Vagina (tissue), 2 donors: ENCODE measurements around the gene LSM4. TPM values are rescaled to one million over a fixed set of nuclear protein-coding genes. Genes with fewer than 3 reads are reported as not detected.

Experiments
- DNase-seq, 2 donors: peaks; one replicate each; pipeline ENCODE4 v3.0.0-alpha.2; 2017; ENCODE audit errors: extremely low spot score in 2 of 2
- H3K27ac ChIP-seq: fragments of 200-600 bp; sonication (generic); one replicate; pipeline ENCODE4 v1.5.1; 2019
- H3K27me3 ChIP-seq: fragments of 200-600 bp; sonication (generic); one replicate; pipeline ENCODE4 v1.5.1; 2019
- H3K36me3 ChIP-seq, 2 donors: fragments of 200-600 bp; sonication (generic); one replicate each; pipeline ENCODE4 v1.5.1; 2017 to 2019
- H3K4me1 ChIP-seq: fragments of 200-600 bp; sonication (generic); one replicate; pipeline ENCODE4 v1.5.1; 2019
- H3K4me3 ChIP-seq, 2 donors: fragments of 200-600 bp; sonication (generic); 1 replicate in 1 of 2; 2 replicates in 1 of 2; pipeline ENCODE4 v1.5.1; 2016 to 2019
- H3K9me3 ChIP-seq: fragments of 200-600 bp; sonication (generic); one replicate; pipeline ENCODE4 v1.5.1; 2019
- CTCF ChIP-seq, 3 experiments: fragments of 450-650 bp in 2 of 3; fragments of 200-600 bp in 1 of 3; sonication (generic) in 1 of 3; IDR thresholded peaks; one replicate each; pipeline ENCODE4 v1.5.1; 2017 to 2019; ENCODE audit warnings: antibody characterized with exemption in 3 of 3, mild to moderate bottlenecking in 2 of 3, moderate library complexity in 2 of 3
- POLR2A ChIP-seq, 2 donors: fragments of 450-650 bp; IDR thresholded peaks; one replicate each; pipeline ENCODE4 v1.6.1; 2017; ENCODE audit warnings: antibody characterized with exemption in 2 of 2, mild to moderate bottlenecking in 2 of 2, moderate library complexity in 2 of 2
- POLR2AphosphoS5 ChIP-seq, 2 donors: sonication (generic); formaldehyde crosslinking; IDR thresholded peaks; one replicate each; pipeline ENCODE4 v1.9.0; 2017; ENCODE audit warnings: antibody characterized with exemption in 2 of 2, mild to moderate bottlenecking in 2 of 2, low read depth in 1 of 2; ENCODE audit not compliant: insufficient read depth in 1 of 2
- intact Hi-C: fragments of 100-400 bp; cut with DNase I; formaldehyde crosslinking; loops from one replicate; pipeline ENCODE4 v1.15.1; 2023
- total RNA-seq: library from RNA; depleted of rRNA; stranded (reverse); fragments of >200 nt; gene quantifications from one replicate; pipeline ENCODE4 v1.2.3, GENCODE V29; 2016

LSM4 gene
- total RNA-seq, 1 donor from 2014 or later: 54.3 TPM

- DNase-seq: no peak
- no peak overlapping the region for H3K4me3 ChIP-seq
- H3K27ac ChIP-seq: no peak overlapping the region
- no peaks in the 10 kb centered on the region for H3K36me3 ChIP-seq
- TF ChIP-seq CTCF (IDR thresholded peaks at IDR 0.05): no peak
- no peak for TF ChIP-seq POLR2AphosphoS5 (IDR thresholded peaks at IDR 0.05; ENCODE audit: insufficient read depth in 1 of 2, low read depth in 1 of 2)
- no peak for TF ChIP-seq POLR2A (IDR thresholded peaks at IDR 0.05)
- intact Hi-C loops: loop anchor here (5.0 kb wide), 1 partner anchor 64 kb away; no protein-coding TSS in a partner anchor
- H3K4me1 ChIP-seq: no peaks in the 10 kb centered on the region
- no peaks in the 10 kb centered on the region for H3K27me3 ChIP-seq
- no peaks in the 10 kb centered on the region for H3K9me3 ChIP-seq
Observed at GRCh38 chr19:18348171-18348570, 25.3 kb upstream of the LSM4 start.

- no peaks in the 10 kb centered on the region for H3K27me3 ChIP-seq
- no peak overlapping the region for H3K4me3 ChIP-seq
- peaks cover 6% of the 10 kb centered on the region for H3K4me1 ChIP-seq
- no peaks in the 10 kb centered on the region for H3K36me3 ChIP-seq
- no peak overlapping the region for H3K27ac ChIP-seq
- intact Hi-C loops: loop anchor here (5.0 kb wide), 1 partner anchor 66 kb away; no protein-coding TSS in a partner anchor
- TF ChIP-seq CTCF (IDR thresholded peaks at IDR 0.05) (no peak), POLR2AphosphoS5 (IDR thresholded peaks at IDR 0.05; ENCODE audit: insufficient read depth in 1 of 2, low read depth in 1 of 2) (no peak), POLR2A (IDR thresholded peaks at IDR 0.05) (no peak)
- H3K9me3 ChIP-seq: no peaks in the 10 kb centered on the region
- DNase-seq: no peak
Observed at GRCh38 chr19:18346091-18346490, 23.2 kb upstream of the LSM4 start.

DNA sequence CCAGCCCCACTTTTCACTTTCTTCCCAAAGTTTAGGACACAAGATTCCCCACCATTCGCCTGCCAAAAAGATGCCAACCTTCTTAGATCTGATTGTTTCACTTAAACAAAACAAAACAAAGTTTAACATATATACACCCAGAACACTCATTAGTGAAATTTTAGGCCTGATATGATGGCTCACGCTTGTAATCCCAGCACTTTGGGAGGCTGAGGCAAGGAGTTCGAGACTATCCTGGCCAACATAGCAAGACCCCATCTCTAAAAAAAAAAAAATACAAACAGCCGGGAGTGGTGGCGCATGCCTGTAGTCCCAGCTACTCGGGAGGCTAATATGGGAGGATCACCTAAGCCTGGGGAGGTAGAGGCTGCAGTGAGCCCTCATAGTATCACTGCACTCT is 22.4 kb upstream of the LSM4 start:
- Histone ChIP-seq H3K36me3 (no peaks in the 10 kb centered on the region), H3K27me3 (no peaks in the 10 kb centered on the region), H3K4me1 (peaks cover 11% of the 10 kb centered on the region), H3K9me3 (no peaks in the 10 kb centered on the region), H3K27ac (no peak overlapping the region), H3K4me3 (no peak overlapping the region)
- TF ChIP-seq CTCF (IDR thresholded peaks at IDR 0.05) (no peak), POLR2A (IDR thresholded peaks at IDR 0.05) (no peak), POLR2AphosphoS5 (IDR thresholded peaks at IDR 0.05; ENCODE audit: insufficient read depth in 1 of 2, low read depth in 1 of 2) (no peak)
- DNase-seq: no peak
- intact Hi-C loops: loop anchor here (5.0 kb wide), 1 partner anchor 67 kb away; no protein-coding TSS in a partner anchor

DNA sequence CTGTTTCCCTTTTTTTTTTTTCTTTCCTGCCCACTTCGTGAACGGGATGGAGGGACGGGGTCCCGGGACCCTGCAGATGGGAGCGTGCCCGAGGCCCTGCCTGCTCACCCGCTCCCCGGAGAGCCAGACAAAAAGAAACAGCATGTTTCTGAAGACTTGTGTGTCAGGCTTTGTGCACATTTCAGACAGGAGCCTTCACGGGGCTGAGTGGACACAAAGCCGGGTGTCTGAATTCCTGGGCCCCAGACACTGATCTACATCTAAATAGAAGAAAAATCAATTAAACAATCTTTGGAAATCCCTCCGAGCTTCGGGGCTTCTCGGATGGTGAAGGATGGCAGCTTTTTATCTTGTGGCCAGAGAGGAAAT is 21.7 kb upstream of the LSM4 start:
- H3K4me1 ChIP-seq: peaks cover 17% of the 10 kb centered on the region
- H3K4me3 ChIP-seq: no peak overlapping the region
- H3K27me3 ChIP-seq: no peaks in the 10 kb centered on the region
- H3K36me3 ChIP-seq: no peaks in the 10 kb centered on the region
- intact Hi-C loops: no loop called here
- H3K27ac ChIP-seq: no peak overlapping the region
- H3K9me3 ChIP-seq: no peaks in the 10 kb centered on the region
- TF ChIP-seq POLR2A (IDR thresholded peaks at IDR 0.05) (no peak), CTCF (IDR thresholded peaks at IDR 0.05) (no peak), POLR2AphosphoS5 (IDR thresholded peaks at IDR 0.05; ENCODE audit: insufficient read depth in 1 of 2, low read depth in 1 of 2) (no peak)
- DNase-seq: no peak

DNA sequence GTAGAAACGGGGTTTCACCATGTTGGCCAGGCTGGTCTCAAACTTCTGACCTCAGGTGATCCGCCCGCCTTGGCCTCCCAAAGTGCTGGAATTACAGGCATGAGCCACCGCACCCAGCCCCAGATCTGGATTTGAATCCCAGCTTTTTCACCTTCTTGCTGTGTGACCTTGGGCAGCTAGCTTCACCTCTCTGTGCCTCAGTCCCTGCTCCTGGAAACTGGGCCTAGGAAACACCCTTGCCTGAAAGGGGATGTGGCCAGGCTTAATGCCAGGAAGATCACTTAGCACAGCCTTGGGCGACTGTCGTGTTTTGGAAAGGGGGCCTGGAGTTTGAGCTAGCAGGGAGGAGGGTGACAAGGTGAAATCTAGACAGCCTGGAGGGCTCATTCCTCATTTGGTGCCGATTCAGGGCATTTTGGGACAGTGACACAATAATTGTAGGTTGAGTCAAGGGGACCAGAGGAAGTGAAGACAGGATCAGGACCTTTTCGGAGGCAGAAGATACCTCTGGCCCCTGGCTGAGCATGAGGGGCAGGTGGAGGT is 19.3 kb upstream of the LSM4 start:
- H3K27me3 ChIP-seq: no peaks in the 10 kb centered on the region
- H3K27ac ChIP-seq: peak overlapping the region; percentile 92
- H3K4me1 ChIP-seq: peaks cover 18% of the 10 kb centered on the region

More for the DNA sequence above, 19.3 kb upstream of the LSM4 start:
- Histone ChIP-seq H3K36me3 (no peaks in the 10 kb centered on the region), H3K9me3 (no peaks in the 10 kb centered on the region), H3K4me3 (no peak overlapping the region)
- intact Hi-C loops: no loop called here
- TF ChIP-seq POLR2AphosphoS5 (IDR thresholded peaks at IDR 0.05; ENCODE audit: insufficient read depth in 1 of 2, low read depth in 1 of 2) (no peak), CTCF (IDR thresholded peaks at IDR 0.05) (no peak), POLR2A (IDR thresholded peaks at IDR 0.05) (no peak)
- no peak for DNase-seq
